ENCODE measurements around the gene SEZ6L.

DNA sequence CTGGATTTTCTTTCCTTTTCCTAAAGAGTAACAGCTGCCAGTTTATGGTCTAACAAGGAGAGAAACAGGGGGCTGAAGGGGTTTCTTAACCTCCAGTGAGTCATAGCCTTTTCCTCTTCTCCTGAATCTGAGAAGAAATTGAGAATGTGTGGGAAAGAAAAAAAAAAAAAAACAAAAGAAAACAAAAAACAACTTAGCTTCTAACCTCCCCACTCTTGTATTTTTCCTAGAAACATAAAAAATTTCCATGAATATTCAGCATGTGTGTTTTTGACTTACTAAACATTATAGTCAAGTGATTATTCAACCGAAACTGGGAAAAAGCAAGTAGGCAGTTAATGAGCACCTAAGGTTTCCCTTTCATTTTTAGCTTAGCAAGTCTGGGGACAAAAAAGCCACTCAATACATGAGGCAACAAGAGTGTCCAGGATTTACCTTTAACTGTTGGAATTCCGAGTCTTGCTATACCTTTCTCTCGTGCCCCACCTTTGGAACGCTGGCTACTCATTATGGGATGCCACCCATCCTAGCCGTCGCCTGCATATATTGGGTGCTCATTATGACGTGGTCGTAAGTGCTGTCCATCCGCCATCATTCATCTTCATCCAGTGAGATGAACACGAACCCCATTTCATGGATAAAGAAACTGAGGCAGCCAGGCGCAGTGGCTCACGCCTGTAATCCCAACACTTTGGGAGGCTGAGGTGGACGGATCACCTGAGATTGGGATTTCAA lies 262.2 kb downstream of the SEZ6L start:
- TF ChIP-seq, protein P1, sequence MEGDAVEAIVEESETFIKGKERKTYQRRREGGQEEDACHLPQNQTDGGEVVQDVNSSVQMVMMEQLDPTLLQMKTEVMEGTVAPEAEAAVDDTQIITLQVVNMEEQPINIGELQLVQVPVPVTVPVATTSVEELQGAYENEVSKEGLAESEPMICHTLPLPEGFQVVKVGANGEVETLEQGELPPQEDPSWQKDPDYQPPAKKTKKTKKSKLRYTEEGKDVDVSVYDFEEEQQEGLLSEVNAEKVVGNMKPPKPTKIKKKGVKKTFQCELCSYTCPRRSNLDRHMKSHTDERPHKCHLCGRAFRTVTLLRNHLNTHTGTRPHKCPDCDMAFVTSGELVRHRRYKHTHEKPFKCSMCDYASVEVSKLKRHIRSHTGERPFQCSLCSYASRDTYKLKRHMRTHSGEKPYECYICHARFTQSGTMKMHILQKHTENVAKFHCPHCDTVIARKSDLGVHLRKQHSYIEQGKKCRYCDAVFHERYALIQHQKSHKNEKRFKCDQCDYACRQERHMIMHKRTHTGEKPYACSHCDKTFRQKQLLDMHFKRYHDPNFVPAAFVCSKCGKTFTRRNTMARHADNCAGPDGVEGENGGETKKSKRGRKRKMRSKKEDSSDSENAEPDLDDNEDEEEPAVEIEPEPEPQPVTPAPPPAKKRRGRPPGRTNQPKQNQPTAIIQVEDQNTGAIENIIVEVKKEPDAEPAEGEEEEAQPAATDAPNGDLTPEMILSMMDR (conservative IDR thresholded peaks at IDR 0.05; ENCODE audit: low read depth, low read length) = no peak
- TF ChIP-seq EZH2phosphoT487 (IDR thresholded peaks at IDR 0.05; ENCODE audit: borderline replicate concordance, low read length) (no peak), EZH2 (IDR thresholded peaks at IDR 0.05; ENCODE audit: low read length, unreplicated experiment) (no peak)
